Keratinocyte (primary cell): ENCODE results near the gene THAP10.

Experiments used
- EZH2 ChIP-seq: IDR thresholded peaks from one replicate; pipeline ENCODE4 v1.6.1; 2012; ENCODE audit warnings: inconsistent platforms, mild to moderate bottlenecking, low read length, moderate library complexity
- TF ChIP-seq, protein P1 (sequence below), 3 experiments: IDR thresholded peaks in 1 of 3; conservative IDR thresholded peaks in 1 of 3; optimal IDR thresholded peaks in 1 of 3; 2 replicates in 2 of 3; 3 replicates in 1 of 3; pipeline versions ENCODE3 to v1.5.1; 2011; ENCODE audit warnings: low read length in 3 of 3, mild to moderate bottlenecking in 3 of 3, moderate library complexity in 2 of 3, control low read depth in 1 of 3, inconsistent platforms in 1 of 3; ENCODE audit not compliant: insufficient read depth in 2 of 3; ENCODE audit errors: extremely low read depth in 1 of 3

GRCh38 chr15:70867911-70868467 lies 24.2 kb downstream of the THAP10 start:
- TF ChIP-seq, protein P1, sequence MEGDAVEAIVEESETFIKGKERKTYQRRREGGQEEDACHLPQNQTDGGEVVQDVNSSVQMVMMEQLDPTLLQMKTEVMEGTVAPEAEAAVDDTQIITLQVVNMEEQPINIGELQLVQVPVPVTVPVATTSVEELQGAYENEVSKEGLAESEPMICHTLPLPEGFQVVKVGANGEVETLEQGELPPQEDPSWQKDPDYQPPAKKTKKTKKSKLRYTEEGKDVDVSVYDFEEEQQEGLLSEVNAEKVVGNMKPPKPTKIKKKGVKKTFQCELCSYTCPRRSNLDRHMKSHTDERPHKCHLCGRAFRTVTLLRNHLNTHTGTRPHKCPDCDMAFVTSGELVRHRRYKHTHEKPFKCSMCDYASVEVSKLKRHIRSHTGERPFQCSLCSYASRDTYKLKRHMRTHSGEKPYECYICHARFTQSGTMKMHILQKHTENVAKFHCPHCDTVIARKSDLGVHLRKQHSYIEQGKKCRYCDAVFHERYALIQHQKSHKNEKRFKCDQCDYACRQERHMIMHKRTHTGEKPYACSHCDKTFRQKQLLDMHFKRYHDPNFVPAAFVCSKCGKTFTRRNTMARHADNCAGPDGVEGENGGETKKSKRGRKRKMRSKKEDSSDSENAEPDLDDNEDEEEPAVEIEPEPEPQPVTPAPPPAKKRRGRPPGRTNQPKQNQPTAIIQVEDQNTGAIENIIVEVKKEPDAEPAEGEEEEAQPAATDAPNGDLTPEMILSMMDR (optimal IDR thresholded peaks at IDR 0.05 in 1 of 3, IDR thresholded peaks at IDR 0.05 in 1 of 3, conservative IDR thresholded peaks at IDR 0.05 in 1 of 3; ENCODE audit: extremely low read depth in 1 of 3, insufficient read depth in 2 of 3, low read length in 3 of 3): no peak
- TF ChIP-seq EZH2: no peak
